T-helper 1 cell (primary cell): ENCODE results near the gene SLC6A1.
"Not testable (repeated sequence)": the region's sequence is repeated elsewhere in the genome, so short reads cannot be mapped to it uniquely, and the experiment has no call there.

Experiments
- DNase-seq, 5 donors: peaks; one replicate each; pipeline ENCODE4 v3.0.0-alpha.2; 2012 to 2020

The SLC6A1 gene

DNA sequence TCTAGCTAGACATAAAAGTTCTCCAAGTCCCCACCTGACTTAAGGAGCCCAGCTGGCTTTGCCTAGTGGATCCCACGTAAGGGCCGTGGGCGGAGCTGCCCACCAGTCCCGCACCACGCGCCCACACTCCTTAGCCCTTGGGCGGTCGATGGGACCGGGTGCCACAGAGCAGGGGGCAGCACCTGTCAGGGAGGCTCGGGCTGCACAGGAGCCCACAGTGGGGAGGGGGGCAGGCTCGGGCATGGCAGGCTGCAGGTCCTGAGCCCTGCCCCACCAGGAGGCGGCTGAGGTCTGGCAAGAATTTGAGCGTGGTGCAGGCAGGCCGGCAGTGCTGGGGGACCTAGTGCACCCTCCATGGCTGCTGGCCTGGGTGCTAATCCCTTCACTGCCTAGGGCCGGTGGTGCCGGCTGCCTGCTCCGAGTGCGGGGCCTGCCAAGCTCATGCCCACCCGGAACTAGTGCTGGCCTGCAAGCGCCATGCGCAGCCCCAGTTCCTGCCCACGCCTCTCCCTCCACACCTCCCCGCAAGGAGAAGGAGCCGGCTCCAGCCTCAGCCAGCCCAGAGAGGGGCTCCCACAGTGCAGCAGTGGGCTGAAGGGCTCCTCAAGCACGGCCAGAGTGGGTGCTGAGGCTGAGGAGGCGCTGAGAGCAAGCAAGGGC is 78.7 kb downstream of the SLC6A1 start:
- no peak for DNase-seq

DNA sequence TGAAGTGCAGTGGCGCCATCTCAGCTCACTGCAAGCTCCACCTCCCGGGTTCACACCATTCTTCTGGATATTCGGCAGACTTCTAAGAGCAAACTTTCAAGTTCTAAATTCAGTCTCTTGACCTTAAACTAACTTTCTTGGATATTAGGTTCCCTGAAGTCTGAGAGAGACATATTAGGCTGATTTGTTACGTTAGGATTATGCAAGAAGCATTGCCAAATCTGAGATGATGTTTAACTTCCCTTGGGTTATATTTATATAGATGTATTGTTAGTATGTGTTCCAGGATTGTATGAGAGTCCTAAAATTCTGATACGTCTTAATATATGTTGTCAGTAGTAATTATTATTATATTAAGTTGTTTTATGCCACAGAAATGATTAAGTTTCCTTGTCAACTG is 80.1 kb downstream of the SLC6A1 start:
- DNase-seq = no peak

DNA sequence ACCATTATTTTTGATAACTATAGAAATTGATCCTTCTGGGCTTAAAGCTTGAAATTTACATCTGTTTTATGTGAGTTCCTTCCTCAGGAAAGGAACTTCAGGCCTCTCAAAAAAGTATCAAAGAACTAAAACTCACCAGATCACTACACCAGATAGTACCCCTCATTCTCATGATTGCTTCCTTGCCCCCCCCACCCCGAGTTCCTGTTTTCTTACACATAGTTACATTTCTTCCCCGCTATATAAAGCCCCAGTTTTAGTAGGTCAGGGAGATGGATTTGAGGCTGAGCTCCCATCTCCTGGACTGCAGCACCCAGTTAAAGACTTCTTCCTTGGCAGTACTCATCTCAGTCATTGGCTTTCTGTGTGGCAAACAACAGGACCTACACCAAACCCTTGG is 81.5 kb downstream of the SLC6A1 start:
- DNase-seq = no peak

DNA sequence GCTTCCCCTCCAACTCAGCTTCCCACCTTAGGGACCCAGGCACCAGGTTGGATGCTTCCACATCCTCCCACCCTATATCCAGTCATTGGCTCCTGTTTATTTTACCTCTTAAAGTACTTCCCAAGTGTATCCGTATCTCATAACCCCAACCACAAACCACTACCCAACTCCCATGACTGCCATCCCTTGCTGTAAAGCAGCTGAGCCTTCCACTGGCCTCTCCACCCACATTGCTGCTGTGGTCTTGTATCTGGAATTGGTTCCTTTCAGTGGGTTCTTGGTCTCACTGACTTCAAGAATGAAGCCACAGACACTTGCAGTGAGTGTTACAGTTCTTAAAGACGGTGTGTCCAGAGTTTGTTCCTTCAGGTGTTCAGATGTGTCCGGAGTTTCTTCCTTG is 81.9 kb downstream of the SLC6A1 start:
- no peak for DNase-seq

DNA sequence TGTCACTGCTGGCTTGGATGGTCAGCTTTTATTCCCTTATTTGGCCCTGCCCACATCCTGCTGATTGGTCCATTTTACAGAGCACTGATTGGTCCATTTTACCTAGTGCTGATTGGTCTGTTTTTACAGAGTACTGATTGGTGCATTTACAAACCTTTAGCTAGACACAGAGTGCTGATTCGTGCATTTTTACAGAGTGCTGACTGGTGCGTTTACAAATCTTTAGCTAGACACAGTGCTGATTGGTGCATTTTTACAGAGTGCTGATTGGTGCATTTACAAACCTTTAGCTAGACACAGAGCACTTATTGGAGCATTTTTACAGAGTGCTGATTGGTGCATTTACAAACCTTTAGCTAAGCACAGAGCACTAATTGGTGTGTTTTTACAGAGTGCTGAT is 82.6 kb downstream of the SLC6A1 start:
- DNase-seq = not testable (repeated sequence)

DNA sequence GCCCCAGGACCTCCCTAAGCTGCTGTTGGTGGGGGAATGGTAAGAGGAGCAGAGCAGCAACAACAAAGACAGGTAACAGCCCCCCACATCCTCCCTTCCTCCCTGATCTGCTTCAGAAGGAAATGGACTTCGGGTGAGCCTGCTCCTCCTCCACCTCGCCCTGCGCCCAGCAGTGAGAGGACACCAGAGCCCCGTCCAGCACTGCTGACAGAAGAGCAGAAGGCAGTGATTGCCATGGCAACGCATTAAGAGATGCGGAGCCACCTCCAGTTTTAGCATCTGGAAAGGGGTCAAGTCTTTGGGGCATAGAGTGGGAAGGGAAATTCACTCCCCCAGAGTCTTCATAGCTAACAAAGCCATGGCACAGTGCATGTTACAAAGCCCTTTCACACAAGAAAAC is 84.2 kb downstream of the SLC6A1 start:
- no peak for DNase-seq

DNA sequence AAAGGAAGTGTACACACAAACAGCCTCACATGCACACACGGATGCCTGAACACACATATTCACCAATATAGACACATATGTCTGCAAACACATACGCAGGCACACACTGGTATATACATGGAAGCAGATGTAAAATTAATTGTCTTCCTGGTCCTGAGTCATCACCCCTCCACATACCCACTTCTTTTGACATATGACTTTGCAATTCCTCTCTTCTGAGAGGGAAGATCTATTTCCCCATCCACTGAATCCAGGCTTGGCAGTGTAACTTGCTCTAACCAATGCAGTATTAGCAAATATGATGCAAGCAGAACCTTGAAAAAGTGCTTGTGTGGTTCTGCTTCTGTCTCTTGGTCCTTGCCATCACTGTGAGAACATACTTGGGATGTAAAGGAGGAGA is 84.9 kb downstream of the SLC6A1 start:
- no peak for DNase-seq

DNA sequence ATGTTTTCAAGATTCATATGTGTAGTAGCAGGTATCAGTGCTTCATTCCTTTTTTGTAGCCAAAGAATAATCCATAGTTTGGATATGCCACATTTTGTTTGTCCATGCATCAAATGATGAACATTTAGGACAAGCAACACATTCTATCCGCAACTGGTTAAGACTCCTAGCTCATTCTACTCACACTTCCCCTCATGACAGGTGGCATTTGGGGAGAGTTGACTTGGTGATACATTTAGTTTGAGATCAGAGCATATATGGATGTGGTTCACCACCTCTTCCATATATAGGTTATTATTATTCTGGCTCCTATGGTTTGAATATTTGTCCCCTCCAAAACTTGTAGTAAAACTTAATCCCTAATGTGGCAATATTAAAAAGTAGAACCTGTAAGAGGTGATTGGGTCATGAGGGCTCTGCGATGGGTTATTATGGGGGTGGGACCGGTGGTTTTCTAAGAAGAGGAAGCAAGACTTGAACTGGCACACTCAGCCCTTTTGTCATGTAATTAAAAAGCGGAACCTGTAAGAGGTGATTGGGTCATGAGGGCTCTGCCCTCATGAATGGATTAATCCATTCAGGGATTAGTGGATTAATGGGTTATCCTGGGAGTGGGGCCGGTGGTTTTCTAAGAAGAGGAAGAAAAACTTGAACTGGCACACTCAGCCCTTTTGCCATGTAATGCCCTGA is 86.4 kb downstream of the SLC6A1 start:
- DNase-seq = no peak

DNA sequence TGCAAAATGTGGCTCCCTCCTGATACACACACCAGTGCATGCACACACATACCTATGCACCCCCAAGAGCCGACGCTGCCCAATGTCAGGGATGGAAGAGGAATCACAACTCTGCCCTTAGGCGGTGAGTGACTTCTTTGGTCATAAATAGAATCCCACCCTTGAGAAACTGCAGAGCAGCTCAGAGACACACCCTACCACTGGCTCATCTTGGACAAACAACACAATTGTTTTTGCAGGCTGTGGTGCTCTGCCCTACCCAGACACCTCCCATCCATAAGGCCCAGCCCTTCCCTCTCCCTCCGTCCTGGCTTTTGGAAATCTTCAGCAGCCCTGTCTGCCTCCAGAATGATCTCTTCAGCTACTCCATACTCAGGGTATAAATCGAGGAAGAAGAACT is 87.9 kb downstream of the SLC6A1 start:
- DNase-seq = no peak

DNA sequence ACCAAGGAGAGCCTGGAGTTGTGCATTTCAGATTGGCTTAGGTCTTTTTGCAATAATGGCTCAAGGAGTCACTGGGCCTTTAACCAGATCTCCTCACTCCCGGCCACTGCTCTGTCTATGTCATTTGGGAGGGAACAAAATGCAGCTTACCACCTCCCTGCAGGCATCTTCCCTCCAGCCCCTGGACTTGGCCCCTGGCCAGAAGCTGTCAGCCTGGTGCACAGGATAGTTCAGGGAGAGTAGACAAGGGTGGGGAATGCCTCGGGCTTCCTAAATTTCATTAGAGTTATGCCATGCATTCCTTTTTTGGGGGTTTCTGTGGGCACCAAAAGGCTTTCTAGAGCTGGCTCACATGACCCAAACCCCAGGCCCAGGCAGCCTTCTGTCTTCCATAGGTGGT is 91.5 kb downstream of the SLC6A1 start:
- no peak for DNase-seq

DNA sequence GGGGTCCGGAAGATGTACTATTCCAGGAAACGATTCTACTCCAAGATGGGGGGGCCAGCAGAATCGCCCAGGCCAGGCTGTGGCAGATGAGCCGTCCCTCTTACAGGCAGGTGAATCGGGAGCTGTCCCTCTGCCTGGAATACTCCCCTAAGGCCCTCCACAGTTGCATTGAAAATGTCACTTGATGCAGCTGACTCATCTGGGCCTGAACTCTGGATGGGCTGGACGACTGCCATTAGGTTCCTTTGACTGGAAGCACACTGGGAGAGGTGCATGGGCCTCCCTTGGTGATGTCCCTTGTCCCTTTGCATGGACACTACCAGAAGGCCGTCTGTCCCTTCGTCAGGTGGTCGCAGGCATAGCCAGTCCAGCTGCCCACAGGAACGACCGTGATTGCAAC is 92.1 kb downstream of the SLC6A1 start:
- no peak for DNase-seq

DNA sequence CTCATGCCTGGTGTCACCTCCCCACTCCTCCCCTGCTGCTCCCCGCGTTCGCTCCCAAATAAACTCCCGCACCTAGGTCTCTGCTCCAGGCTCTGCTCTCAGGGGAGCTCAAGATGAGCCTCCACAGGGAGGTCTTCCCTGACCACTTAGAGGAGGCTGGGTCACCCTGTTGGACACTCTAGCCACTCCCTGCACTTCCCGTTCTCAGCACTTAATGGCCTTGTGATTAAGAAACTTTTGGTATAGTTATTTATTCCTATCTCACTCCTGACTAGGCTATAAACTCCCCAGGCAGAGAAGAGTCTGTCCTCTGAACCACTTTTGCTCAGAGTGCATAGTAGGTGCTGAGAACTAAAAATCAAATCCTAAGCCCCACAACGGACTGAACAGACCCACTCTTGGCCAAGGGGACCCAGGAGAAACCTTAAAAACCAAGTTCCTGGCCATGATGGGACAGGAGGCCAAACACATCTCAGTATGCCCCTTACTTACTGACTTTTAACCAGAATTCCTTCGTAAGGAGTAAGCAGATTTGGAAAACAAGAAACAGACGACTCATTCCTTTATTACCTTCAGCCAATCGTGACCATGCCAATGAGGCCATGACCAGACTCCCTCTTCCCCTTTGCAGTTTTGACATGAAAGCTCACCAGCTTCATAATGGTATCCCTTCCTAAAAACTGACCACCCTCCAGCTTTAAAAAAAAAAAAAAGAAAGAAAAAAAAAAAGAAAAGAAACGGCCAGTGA is 92.7 kb downstream of the SLC6A1 start:
- DNase-seq = no peak

DNA sequence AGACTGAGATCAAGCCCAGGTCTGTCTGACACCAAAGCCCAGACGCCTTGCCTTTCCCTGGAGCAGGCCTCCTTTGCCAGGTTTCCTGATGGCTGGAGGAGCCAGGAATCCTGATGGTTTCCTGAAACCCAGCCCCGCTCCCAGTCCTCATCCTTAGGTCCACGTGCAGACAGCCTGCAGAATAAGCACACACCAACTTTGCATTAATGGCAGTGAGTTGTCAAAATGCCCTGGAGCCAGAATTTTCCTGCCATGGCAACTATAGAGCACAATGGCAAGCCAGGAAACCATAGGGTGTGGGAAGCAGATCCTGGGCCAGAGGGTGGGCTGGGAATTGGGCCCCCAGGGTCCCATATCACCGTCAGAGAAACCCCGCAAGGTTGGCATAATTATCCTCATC is 94.3 kb downstream of the SLC6A1 start:
- DNase-seq = no peak

DNA sequence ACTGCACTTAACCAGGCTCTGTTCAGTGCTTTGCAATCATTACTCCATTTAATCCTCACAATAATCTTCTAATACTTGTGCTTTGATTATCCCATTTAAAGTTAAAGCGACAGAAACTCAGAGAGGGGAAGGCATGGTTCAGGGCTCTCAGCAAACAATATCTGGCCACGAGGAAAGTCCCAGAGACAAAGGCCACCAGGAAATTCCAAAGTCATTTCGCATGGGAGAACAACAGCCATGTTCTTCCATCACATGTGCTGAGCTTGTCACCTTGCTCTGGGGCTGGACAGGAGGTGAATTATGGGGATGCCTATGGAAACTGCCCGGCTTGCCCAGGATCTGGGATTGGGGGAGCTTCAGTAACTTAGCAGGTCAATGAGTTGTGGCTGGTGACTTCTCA is 95.5 kb downstream of the SLC6A1 start:
- no peak for DNase-seq

DNA sequence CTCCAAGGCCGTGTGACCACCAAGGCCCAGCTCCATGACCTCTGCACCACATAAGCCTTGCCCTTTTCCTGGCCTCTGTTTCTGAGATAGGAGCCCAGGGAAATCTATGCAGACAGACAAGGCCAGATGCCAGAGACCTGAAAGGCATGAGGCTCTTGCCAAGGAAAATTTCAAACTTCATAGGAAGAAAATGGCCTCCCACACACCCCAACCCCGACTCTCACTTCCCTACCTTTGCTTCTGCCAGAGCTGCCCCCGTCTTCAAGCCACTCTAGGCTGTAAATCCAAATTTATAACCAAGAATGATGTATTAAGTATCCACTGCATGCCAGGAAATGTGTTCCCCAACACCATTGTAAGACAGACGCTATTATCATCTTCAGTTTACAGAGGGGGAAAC is 96.3 kb downstream of the SLC6A1 start:
- no peak for DNase-seq
